Transverse colon (tissue), 3 donors: ENCODE results near the gene CALML6.

Experiments used
- CTCF ChIP-seq, 5 experiments: fragments of 200-600 bp in 3 of 5; fragments of 450-650 bp in 2 of 5; sonication (generic) in 3 of 5; IDR thresholded peaks; 1 replicate in 2 of 5; 2 replicates in 3 of 5; pipeline ENCODE4 v1.5.1; 2016 to 2017; ENCODE audit warnings: antibody characterized with exemption in 5 of 5, inconsistent platforms in 3 of 5, mild to moderate bottlenecking in 2 of 5, moderate library complexity in 1 of 5
- EP300 ChIP-seq: sonication (generic); formaldehyde crosslinking; IDR thresholded peaks from one replicate; pipeline ENCODE4 v1.6.1; 2017; ENCODE audit warnings: antibody characterized with exemption, low read depth
- POLR2A ChIP-seq: fragments of 450-650 bp; IDR thresholded peaks from one replicate; pipeline ENCODE4 v1.6.1; 2016; ENCODE audit warnings: antibody characterized with exemption, mild to moderate bottlenecking, moderate library complexity

GRCh38 chr1:1916851-1917251 lies 1.8 kb downstream of the CALML6 start:
- TF ChIP-seq CTCF (IDR thresholded peaks at IDR 0.05) (no peak), EP300 (no peak), POLR2A (no peak)
